ENCODE data around the gene CCT6B.
A peak's percentile ranks its signal among the peaks of the same experiment; 100 is the strongest.
"Not testable (repeated sequence)": the region's sequence is repeated elsewhere in the genome, so short reads cannot be mapped to it uniquely, and the experiment has no call there.

Gene CCT6B

DNA sequence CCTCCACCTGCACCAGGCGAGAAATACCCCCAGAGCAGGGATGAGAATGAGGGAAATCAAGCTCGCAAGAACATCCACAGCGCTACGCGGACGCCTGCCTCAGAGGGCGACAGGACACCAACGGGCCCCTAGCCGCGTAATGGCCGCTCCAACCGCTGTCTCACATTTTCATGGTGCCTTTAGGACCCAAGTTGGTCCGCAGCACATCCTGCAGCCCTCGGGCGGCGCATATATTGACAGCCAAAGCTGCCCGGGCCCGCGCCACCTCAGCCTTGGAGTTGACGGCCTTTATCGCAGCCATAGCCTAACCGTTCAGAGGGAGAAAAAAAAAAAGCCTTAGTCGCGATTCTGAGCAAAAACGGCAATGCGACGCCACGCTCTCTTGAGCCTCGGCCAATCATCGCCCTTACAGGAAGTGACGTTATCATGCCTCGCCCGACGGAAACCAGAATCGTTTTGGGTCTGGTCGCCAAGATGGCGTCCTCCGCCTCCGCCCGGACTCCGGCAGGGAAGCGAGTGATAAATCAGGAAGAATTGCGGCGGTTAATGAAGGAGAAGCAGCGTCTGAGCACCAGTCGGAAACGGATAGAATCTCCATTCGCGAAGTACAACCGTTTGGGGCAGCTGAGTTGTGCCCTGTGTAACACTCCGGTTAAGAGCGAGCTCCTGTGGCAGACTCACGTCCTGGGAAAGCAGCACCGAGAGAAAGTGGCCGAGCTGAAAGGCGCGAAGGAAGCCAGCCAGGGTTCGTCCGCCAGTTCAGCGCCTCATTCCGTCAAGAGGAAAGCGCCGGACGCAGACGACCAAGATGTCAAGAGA lies at the start of gene CCT6B, which contains the start of gene ZNF830:
Gene CCT6B (minus strand): TSS at position 368 of the 819 bp plus-strand sequence. CDS start 67 bp downstream, at position 301.
Gene ZNF830 (plus strand): TSS at position 448 of the 819 bp plus-strand sequence. CDS start 27 bp downstream, at position 475.
- DNase-seq (ENCODE audit: extremely low spot score, insufficient read length, low read depth), result peak; percentile 92
- FAIRE-seq, result peak; percentile 96

- DNase-seq (ENCODE audit: extremely low spot score, insufficient read length, low read depth) (no peak), FAIRE-seq (no peak)
Measured at GRCh38 chr17:35010093-35010492, 48.8 kb upstream of the CCT6B start.

DNA sequence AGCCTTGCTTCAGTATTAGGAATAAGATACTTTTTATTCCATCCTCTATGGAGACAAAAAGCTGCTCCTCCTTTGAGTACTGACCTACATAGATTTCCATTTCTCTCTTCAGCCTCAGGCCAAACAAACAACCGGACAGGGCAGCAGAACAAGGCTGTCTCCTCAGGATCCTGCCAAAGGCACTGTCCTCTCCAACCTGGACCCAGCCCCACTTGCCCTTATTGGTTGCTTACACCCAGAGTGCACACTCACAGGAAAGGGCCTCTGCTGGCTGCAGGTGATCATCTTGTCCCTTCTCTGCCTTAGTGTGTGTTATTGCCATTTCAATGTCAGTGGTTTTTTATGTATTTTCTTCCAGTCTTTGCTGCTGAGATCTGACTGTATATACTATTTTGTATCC lies 45.7 kb upstream of the CCT6B start:
- FAIRE-seq (no peak), DNase-seq (ENCODE audit: extremely low spot score, insufficient read length, low read depth) (no peak)

DNA sequence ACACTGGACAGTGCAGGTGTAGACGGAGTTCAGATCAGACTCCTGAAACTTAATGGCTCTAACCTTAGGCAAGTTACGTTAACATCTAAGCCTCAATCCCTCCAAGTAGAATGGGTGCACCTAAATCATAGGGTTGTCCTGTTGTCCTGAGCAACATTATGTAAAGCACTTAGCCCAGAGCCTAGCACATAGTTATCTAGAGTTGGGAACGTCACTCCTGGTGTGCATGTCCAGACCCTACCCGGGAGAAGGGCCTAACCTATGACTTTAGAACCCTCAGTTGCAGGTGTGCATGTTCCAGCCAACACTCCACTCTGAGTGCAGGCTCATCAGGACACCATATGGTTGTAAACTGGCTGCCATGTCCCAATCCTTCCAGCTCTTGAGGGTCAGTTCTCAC lies 45.1 kb upstream of the CCT6B start:
- no peak for DNase-seq (ENCODE audit: extremely low spot score, insufficient read length, low read depth)
- FAIRE-seq, result no peak

GRCh38 chr17:35003778-35004177 lies 42.5 kb upstream of the CCT6B start:
- FAIRE-seq, result no peak
- no peak for DNase-seq (ENCODE audit: extremely low spot score, insufficient read length, low read depth)

- DNase-seq (ENCODE audit: extremely low spot score, insufficient read length, low read depth) (no peak), FAIRE-seq (no peak)
Measured at GRCh38 chr17:35002876-35003551, 41.8 kb upstream of the CCT6B start.

DNA sequence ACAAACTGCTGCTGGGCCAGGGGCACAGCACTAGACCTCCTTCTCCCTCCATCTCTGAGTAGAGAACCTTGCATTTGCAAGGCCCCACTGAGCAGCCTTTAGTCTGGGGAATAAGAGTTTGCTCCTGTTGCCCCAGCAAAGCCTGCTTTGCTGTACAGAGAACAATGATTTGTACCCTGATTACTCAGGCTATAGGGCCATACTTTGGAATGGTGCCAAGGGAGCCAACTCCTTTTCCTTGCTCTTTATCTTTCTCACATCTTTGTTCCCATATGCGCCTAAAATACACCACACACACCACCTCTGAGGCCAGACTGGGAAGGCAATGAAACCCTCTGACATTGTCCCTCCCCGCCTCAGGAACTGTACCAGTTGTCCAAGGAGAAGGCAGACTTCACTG lies 40.3 kb upstream of the CCT6B start:
- DNase-seq (ENCODE audit: extremely low spot score, insufficient read length, low read depth), result no peak
- no peak for FAIRE-seq

DNA sequence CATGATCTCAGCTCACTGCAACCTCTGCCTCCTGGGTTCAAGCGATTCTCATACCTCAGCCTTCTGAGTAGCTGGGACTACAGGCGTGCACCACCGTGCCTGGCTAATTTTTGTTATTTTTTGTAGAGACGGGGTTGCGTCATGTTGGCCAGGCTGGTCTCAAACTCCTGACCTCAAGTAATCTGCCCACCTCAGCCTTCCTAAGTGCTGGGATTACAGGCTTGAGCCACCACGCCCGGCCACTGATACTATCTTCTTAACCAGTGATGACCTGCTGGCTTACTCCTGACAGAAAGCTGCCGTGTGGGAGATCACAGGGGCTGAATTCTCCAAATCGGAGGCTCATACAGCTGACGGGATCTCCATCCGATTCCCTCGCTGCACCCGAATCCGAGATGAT lies 39.7 kb upstream of the CCT6B start:
- not testable (repeated sequence) for FAIRE-seq

DNA sequence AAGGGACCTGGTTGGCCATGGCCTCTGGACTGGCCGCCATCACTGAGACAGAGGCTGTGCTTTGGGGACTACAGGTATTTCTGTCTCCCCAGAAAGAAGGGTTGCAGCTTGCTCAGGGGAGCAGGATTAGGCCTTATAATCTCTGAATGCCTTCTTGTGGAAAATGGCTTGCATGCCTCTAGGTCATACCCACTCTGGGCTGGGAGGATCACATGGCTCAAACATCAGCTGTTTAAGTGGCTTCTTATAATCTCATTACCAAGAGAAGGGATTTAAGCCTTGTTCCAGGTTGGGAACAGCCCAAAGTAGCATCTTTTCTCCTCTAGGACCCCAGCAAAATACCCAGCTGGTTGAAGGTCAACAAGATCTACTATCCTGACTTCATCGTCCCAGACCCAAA lies 38.2 kb upstream of the CCT6B start:
- FAIRE-seq, result no peak

More for the DNA sequence above, 39.7 kb upstream of the CCT6B start:
- not testable (repeated sequence) for DNase-seq (ENCODE audit: extremely low spot score, insufficient read length, low read depth)

DNA sequence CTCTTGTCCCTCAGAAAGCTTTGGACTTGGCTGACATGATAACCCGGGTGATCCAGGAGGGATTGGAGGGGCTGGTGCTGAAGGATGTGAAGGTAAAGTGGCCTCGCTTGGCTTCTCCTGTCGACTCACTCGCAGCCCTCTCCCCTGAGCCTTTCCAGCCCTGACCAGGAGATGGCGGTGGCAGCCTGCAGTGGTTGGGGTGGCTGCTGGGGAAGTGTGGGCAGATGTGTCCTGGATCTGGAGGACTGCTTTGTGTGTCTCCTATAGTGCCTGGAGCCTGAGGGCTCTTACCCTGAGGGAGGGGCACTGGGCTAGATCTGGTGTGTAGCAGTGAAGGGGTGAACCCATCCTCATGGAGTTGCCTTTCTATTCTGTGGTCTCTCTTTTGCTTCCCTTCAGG lies 36.9 kb upstream of the CCT6B start:
- FAIRE-seq, result peak; percentile 78
- peak; percentile 83 for DNase-seq (ENCODE audit: extremely low spot score, insufficient read length, low read depth)

More for the DNA sequence above, 38.2 kb upstream of the CCT6B start:
- DNase-seq (ENCODE audit: extremely low spot score, insufficient read length, low read depth), result no peak

DNA sequence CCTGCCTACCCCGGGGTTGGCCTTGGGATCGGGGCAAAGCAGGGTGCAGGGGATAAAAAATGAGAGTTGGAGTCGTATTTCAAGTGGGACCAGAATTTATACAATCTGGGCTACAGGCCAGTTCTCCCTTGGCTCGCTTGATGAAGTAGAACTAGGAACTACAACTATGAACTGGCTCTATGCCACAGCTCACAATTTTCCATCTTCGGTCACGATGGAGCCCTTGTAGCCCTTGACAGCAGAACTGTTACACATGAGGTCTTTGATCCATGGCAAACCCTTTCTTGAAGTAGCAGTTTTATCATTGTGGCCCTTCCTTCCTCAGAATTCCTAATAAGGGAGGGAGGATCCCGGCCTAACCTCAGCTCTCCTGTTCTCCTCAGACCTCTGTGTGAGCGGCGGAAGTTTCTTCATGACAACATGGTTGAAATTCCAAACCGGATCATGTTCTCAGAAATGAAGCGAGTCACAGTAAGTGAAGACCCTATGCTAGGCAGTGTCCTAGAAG lies 36.1 kb upstream of the CCT6B start:
- no peak for FAIRE-seq
- DNase-seq (ENCODE audit: extremely low spot score, insufficient read length, low read depth), result no peak

DNA sequence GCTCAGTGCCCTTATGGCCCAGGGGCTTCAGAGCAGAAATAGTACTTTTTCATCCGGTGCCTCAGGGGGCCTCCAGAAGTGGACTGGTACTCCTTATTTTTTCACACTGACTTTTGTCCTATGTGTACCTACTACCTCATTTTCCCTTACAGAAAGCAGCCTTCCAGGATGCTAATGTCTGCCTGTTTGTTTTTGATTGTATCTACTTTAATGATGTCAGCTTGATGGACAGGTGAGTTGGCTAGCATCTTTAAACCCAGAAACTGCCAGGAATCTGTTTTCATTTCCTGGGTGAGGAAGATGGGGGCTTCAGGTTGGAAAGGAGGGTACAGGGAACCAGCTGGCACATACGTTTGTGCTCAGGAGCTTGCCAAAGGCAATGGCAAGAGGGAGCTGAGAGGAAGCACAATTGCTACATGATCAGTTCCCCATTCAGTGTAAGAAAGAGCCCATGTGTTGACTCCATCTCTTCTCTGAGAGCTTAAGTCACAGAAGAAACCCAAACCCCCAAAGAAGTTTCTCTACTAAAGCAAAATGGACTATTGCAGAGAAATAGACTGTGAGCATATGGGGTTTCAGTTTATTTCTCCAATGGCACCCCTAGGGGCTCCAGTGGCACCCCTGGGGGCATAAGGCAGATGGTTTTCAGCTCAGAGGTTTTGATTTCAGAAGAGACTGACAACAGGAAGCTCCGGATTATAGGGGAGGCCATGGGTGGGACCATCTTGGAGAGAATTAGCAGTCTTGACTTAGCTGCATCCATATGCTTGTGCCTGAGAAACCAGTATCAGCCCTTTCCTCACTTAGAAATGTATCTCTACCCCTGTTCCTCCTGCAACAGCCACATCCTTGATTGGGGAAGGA lies 35.4 kb upstream of the CCT6B start:
- FAIRE-seq (no peak), DNase-seq (ENCODE audit: extremely low spot score, insufficient read length, low read depth) (no peak)

GRCh38 chr17:34993031-34993430 lies 31.8 kb upstream of the CCT6B start:
- DNase-seq (ENCODE audit: extremely low spot score, insufficient read length, low read depth) (no peak), FAIRE-seq (no peak)

- DNase-seq (ENCODE audit: extremely low spot score, insufficient read length, low read depth), result no peak
- no peak for FAIRE-seq
Measured at GRCh38 chr17:34991606-34992005, 30.3 kb upstream of the CCT6B start.

GRCh38 chr17:34990921-34991365 lies 29.7 kb upstream of the CCT6B start:
- FAIRE-seq, result no peak
- no peak for DNase-seq (ENCODE audit: extremely low spot score, insufficient read length, low read depth)

DNA sequence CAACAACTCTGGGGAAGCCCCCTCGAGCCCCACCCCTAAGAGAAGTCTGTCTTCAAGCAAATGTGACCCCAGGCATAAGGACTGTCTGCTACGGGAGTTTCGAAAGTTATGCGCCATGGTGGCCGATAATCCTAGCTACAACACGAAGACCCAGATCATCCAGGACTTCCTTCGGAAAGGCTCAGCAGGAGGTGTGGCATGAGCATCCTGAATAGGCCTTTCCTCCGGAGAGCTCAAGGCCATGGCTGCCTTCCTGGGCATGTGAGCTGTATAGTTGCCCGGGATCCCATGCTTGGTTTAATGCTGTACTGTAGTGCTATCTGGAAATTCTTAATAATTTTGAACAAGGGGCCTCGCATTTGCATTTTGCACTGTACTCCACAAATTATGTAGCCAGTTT lies 28.2 kb upstream of the CCT6B start:
- DNase-seq (ENCODE audit: extremely low spot score, insufficient read length, low read depth) (no peak), FAIRE-seq (no peak)

DNA sequence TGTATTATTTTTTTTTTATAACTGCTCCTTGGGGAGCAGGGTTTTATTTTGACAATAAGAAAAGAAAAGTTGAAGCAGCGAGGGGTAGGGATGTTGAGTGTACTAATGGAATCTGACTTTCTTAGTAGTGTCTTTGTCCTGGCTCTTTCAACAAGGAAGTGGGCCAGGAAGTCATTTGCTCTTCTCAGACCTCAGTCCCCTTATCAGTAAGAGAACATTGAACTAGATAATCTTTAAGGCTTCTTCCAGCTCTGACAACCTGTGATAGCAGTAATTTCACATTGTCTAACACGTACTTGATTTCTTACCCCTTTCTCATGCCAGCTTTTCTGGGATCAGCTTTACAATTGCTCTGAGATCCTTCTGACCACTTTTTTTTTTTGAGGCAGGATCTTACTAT lies 27.4 kb upstream of the CCT6B start:
- FAIRE-seq, result no peak

DNA sequence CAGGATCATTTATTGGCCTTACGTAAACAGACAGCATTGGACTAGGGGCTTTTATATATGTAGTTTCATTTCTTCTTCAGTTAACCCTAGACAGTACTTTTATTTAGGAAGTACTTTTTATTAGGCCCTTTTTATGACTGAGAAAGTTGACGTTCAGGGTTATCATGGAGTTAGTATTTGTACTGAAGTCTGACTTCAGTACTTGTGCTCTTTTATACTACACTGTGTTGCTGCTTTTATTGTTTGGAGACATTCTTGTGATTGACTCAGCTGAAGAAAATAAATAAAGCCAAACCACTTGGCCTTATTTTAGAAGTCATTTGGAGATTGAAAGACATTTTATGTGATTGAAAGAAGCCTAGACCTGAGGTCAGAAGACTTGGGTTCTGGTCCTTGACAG lies 26.0 kb upstream of the CCT6B start:
- FAIRE-seq, result no peak
- DNase-seq (ENCODE audit: extremely low spot score, insufficient read length, low read depth), result no peak

More for the DNA sequence above, 27.4 kb upstream of the CCT6B start:
- DNase-seq (ENCODE audit: extremely low spot score, insufficient read length, low read depth), result no peak

DNA sequence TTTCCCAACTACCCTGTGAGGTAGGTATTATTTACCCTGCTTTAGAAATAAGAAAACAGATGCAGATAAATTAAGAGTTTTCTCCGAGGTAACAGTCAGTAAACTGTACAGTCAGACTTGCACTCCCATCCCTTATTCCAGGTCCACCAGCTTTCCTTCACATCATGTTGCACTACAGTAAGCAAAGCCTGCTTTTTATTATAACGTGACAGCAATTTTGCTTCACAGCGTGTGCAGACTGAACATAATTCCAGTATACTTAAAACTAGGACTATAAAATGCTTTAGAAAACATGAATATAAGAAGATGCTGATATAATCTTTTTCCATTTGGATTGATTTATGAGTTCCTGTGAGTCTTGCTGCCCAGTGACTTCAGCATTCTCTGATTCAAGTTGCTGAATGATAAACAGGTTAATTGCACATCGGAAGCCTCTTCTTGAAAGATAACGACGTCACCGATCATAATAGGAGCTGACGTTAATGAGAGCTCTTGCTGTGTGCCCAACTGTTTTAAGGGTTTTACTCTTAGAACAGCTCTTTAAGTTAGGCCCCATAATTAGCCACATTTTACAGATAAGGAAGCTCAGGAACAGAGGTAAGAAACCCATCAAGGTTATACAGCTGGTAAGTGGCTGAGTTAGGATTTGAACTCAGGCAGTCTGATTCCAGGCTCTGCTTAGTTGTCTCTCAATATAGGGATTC lies 20.4 kb upstream of the CCT6B start:
- FAIRE-seq, result no peak
- no peak for DNase-seq (ENCODE audit: extremely low spot score, insufficient read length, low read depth)
